Mesendoderm (in vitro differentiated cells): ENCODE results near the gene FXN.
A peak's percentile ranks its signal among the peaks of the same experiment; 100 is the strongest.

Experiments
- DNase-seq: peaks from one replicate; pipeline ENCODE4 v3.0.0; 2013
- H2AK5ac ChIP-seq: 2 replicates; pipeline ENCODE4 v1.6.1; 2013; ENCODE audit warnings: low read length, inconsistent platforms
- H2BK120ac ChIP-seq: 2 replicates; pipeline ENCODE4 v1.6.1; 2013; ENCODE audit warnings: low read depth, mild to moderate bottlenecking, low read length, moderate library complexity, mixed read lengths
- H2BK15ac ChIP-seq: replicated peaks from 2 replicates; pipeline ENCODE4 v1.6.1; 2013; ENCODE audit warnings: low read depth, mild to moderate bottlenecking, moderate library complexity
- H2BK5ac ChIP-seq: 2 replicates; pipeline ENCODE4 v1.6.1; 2013; ENCODE audit warnings: low read length, inconsistent platforms
- H3K18ac ChIP-seq: 2 replicates; pipeline ENCODE4 v1.6.1; 2013; ENCODE audit warnings: mild to moderate bottlenecking, low read length, mixed read lengths
- H3K23ac ChIP-seq: one replicate; pipeline ENCODE4 v1.6.1; 2013; ENCODE audit warnings: low read length
- H3K27ac ChIP-seq: 2 replicates; pipeline ENCODE4 v1.5.1; 2013; ENCODE audit warnings: low read depth, mild to moderate bottlenecking, inconsistent platforms, low read length, moderate library complexity
- H3K27me3 ChIP-seq: 2 replicates; pipeline ENCODE4 v1.6.1; 2013; ENCODE audit warnings: low read length, control low read depth, mild to moderate bottlenecking, inconsistent platforms; ENCODE audit not compliant: insufficient read depth, poor library complexity
- H3K36me3 ChIP-seq: 2 replicates; pipeline ENCODE4 v1.6.1; 2013; ENCODE audit warnings: low read length, inconsistent platforms; ENCODE audit not compliant: control insufficient read depth, insufficient read depth
- H3K4ac ChIP-seq: one replicate; pipeline ENCODE4 v1.6.1; 2013; ENCODE audit warnings: low read depth, mild to moderate bottlenecking, low read length, moderate library complexity
- H3K4me1 ChIP-seq: 2 replicates; pipeline ENCODE4 v1.6.1; 2013; ENCODE audit warnings: low read depth, low read length, inconsistent platforms; ENCODE audit not compliant: control insufficient read depth
- H3K4me2 ChIP-seq: 2 replicates; pipeline ENCODE4 v1.6.1; 2013; ENCODE audit warnings: low read length
- H3K4me3 ChIP-seq: 2 replicates; pipeline ENCODE4 v1.5.1; 2013; ENCODE audit warnings: mild to moderate bottlenecking, low read length
- H3K56ac ChIP-seq: one replicate; pipeline ENCODE4 v1.6.1; 2013; ENCODE audit warnings: low read length
- H3K79me1 ChIP-seq: 2 replicates; pipeline ENCODE4 v1.6.1; 2013; ENCODE audit warnings: low read length, inconsistent platforms
- H3K79me2 ChIP-seq: 2 replicates; pipeline ENCODE4 v1.6.1; 2013; ENCODE audit warnings: mild to moderate bottlenecking, low read length; ENCODE audit not compliant: control insufficient read depth, insufficient read depth
- H3K9ac ChIP-seq: 2 replicates; pipeline ENCODE4 v1.6.1; 2013; ENCODE audit warnings: low read length, inconsistent platforms
- H4K5ac ChIP-seq: one replicate; pipeline ENCODE4 v1.6.1; 2013; ENCODE audit warnings: low read length
- H4K8ac ChIP-seq: one replicate; pipeline ENCODE4 v1.6.1; 2013; ENCODE audit warnings: low read depth, mild to moderate bottlenecking, control low read depth, low read length, moderate library complexity
- WGBS: extraction: QIAGEN DNeasy Blood & Tissue Kit; methylation state at CpG from one replicate; pipeline ENCODE4 v1.1.7; 2013; ENCODE audit warnings: low lambda C conversion rate, missing lambda C conversion rate; ENCODE audit not compliant: insufficient coverage; ENCODE audit errors: extremely low coverage; 5-methylcytosine and 5-hydroxymethylcytosine counted together

Gene FXN

GRCh38 chr9:69027355-69028097 lies 8.0 kb upstream of the FXN start:
- Histone ChIP-seq H3K27me3 (no peaks in the 10 kb centered on the region), H3K4me1 (no peaks in the 10 kb centered on the region), H4K5ac (no peak overlapping the region), H2BK15ac (no peak overlapping the region), H3K23ac (no peak overlapping the region), H3K27ac (no peak overlapping the region), H2BK5ac (no peak overlapping the region), H3K18ac (no peak overlapping the region), H2AK5ac (no peak overlapping the region), H3K9ac (no peak overlapping the region), H3K4ac (no peak overlapping the region), H3K56ac (no peak overlapping the region), H3K4me2 (no peak overlapping the region), H3K4me3 (no peak overlapping the region), H2BK120ac (no peak overlapping the region), H3K79me2 (no peaks in the 10 kb centered on the region), H4K8ac (no peak overlapping the region), H3K36me3 (no peaks in the 10 kb centered on the region), H3K79me1 (no peaks in the 10 kb centered on the region)
- DNase-seq, result peak; percentile 78
- WGBS, result no CpG with 5 or more reads among the region's 5 CpGs

GRCh38 chr9:69028754-69029153 lies 6.8 kb upstream of the FXN start:
- H3K27me3 ChIP-seq, result no peaks in the 10 kb centered on the region
- no peak overlapping the region for H2BK120ac ChIP-seq
- no peaks in the 10 kb centered on the region for H3K36me3 ChIP-seq
- no peak overlapping the region for H4K8ac ChIP-seq
- no peak overlapping the region for H2BK15ac ChIP-seq
- no peak overlapping the region for H3K56ac ChIP-seq
- no peak overlapping the region for H2BK5ac ChIP-seq
- no peak overlapping the region for H4K5ac ChIP-seq
- no peak overlapping the region for H3K9ac ChIP-seq
- no CpG with 5 or more reads among the region's 2 CpGs for WGBS
- no peak for DNase-seq
- no peaks in the 10 kb centered on the region for H3K4me1 ChIP-seq
- H3K18ac ChIP-seq, result no peak overlapping the region
- no peak overlapping the region for H3K4ac ChIP-seq
- no peak overlapping the region for H3K4me2 ChIP-seq
- H3K4me3 ChIP-seq, result no peak overlapping the region
- H3K27ac ChIP-seq, result no peak overlapping the region
- H2AK5ac ChIP-seq, result no peak overlapping the region
- H3K23ac ChIP-seq, result no peak overlapping the region
- H3K79me2 ChIP-seq, result no peaks in the 10 kb centered on the region
- H3K79me1 ChIP-seq, result no peaks in the 10 kb centered on the region

DNA sequence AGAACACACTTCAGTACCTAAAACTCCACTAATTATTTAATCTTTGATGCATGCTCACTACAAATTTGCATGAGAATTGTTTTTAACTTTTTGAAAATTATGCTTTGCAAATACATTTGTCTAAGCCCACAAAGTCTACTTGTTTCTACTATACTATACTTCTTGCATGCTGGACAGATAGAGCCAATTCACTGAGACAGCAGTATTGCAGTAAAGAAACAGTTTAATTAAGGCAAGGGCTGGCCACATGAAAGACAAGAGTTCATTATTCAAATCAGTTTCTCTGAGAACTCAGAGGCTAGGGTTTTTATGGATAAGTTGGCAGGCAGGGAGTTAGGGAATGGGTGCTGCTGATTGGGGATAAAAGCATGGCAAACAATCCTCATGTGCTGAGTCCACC lies 6.0 kb upstream of the FXN start:
- no peaks in the 10 kb centered on the region for H3K36me3 ChIP-seq
- H3K18ac ChIP-seq, result no peak overlapping the region
- H3K9ac ChIP-seq, result no peak overlapping the region
- no peak overlapping the region for H3K4me2 ChIP-seq
- H3K56ac ChIP-seq, result no peak overlapping the region
- DNase-seq, result no peak
- no peak overlapping the region for H3K4me3 ChIP-seq
- H3K23ac ChIP-seq, result no peak overlapping the region
- no peak overlapping the region for H2BK120ac ChIP-seq
- H2BK15ac ChIP-seq, result no peak overlapping the region
- H3K4me1 ChIP-seq, result no peaks in the 10 kb centered on the region
- no peaks in the 10 kb centered on the region for H3K79me1 ChIP-seq
- H3K27ac ChIP-seq, result no peak overlapping the region
- no peaks in the 10 kb centered on the region for H3K79me2 ChIP-seq
- no peak overlapping the region for H4K8ac ChIP-seq
- H2AK5ac ChIP-seq, result no peak overlapping the region
- no peak overlapping the region for H3K4ac ChIP-seq
- H3K27me3 ChIP-seq, result no peaks in the 10 kb centered on the region
- no peak overlapping the region for H4K5ac ChIP-seq
- H2BK5ac ChIP-seq, result no peak overlapping the region

- no peak overlapping the region for H2BK15ac ChIP-seq
- no peaks in the 10 kb centered on the region for H3K79me2 ChIP-seq
- H3K27me3 ChIP-seq, result no peaks in the 10 kb centered on the region
- H2AK5ac ChIP-seq, result no peak overlapping the region
- no peak overlapping the region for H3K4me3 ChIP-seq
- peak overlapping the region; percentile 31 for H3K56ac ChIP-seq
- no peak overlapping the region for H3K4me2 ChIP-seq
- H3K27ac ChIP-seq, result no peak overlapping the region
- H3K9ac ChIP-seq, result no peak overlapping the region
- no peaks in the 10 kb centered on the region for H3K36me3 ChIP-seq
- no peaks in the 10 kb centered on the region for H3K79me1 ChIP-seq
- no peak overlapping the region for H2BK120ac ChIP-seq
- H4K5ac ChIP-seq, result no peak overlapping the region
- DNase-seq, result no peak
- H3K4me1 ChIP-seq, result no peaks in the 10 kb centered on the region
- WGBS, result no CpG with 5 or more reads among the region's 1 CpG
- no peak overlapping the region for H2BK5ac ChIP-seq
- peak overlapping the region; percentile 24 for H3K4ac ChIP-seq
- no peak overlapping the region for H4K8ac ChIP-seq
- no peak overlapping the region for H3K23ac ChIP-seq
- H3K18ac ChIP-seq, result no peak overlapping the region
Observed at GRCh38 chr9:69030851-69031645, 4.5 kb upstream of the FXN start.

DNA sequence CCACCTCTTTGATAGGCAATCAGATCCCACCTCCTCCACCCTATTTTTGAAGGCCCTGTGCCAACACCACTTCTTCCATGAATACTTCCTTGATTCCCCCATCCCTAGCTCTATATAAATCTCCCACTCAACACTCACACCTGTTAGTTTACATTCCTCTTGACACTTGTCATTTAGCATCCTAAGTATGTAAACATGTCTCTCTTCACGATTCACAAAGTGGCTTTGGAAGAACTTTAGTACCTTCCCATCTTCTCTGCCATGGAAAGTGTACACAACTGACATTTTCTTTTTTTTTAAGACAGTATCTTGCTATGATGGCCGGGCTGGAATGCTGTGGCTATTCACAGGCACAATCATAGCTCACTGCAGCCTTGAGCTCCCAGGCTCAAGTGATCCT lies 1.5 kb upstream of the FXN start:
- Histone ChIP-seq H2BK15ac (no peak overlapping the region), H3K4me2 (no peak overlapping the region), H4K5ac (no peak overlapping the region), H4K8ac (no peak overlapping the region), H3K23ac (no peak overlapping the region), H2BK120ac (no peak overlapping the region), H3K27me3 (no peaks in the 10 kb centered on the region), H2AK5ac (no peak overlapping the region), H3K79me2 (peaks cover 12% of the 10 kb centered on the region), H3K4me3 (no peak overlapping the region), H3K56ac (no peak overlapping the region), H3K4me1 (no peaks in the 10 kb centered on the region), H3K36me3 (no peaks in the 10 kb centered on the region), H3K4ac (no peak overlapping the region), H3K79me1 (peaks cover 3% of the 10 kb centered on the region), H3K9ac (no peak overlapping the region), H3K18ac (no peak overlapping the region), H2BK5ac (no peak overlapping the region), H3K27ac (no peak overlapping the region)
- DNase-seq, result no peak
- WGBS, result no CpG with 5 or more reads among the region's 2 CpGs
